Activated CD4-positive, CD25-positive, alpha-beta regulatory T cell treated with anti-CD3 and anti-CD28 coated beads, Interleukin-2, amount 50 U/mL, for 24 hours (primary cell): ENCODE measurements around the gene KCNA1.

Experiments used
- ATAC-seq, 2 donors: fragments of 150-1000 bp; cut with Tn5 transposase; one replicate each; pipeline ENCODE4 v1.10.0; 2021; ENCODE audit warnings: mild to moderate bottlenecking in 1 of 2, moderate library complexity in 1 of 2

Gene KCNA1

GRCh38 chr12:4961311-4961710, 51.6 kb downstream of the KCNA1 start:
- no peak for ATAC-seq

- no peak for ATAC-seq
Observed at GRCh38 chr12:4962539-4963486, 53.1 kb downstream of the KCNA1 start.
